AG04450 (cell line): ENCODE results near the gene COL4A4. TPM values are rescaled to one million over a fixed set of nuclear protein-coding genes. Genes with fewer than 3 reads are reported as not detected.

Experiments
- CTCF ChIA-PET: fragments of 300-600, 350-600 bp; formaldehyde crosslinking; extraction: SDS; loops from one replicate; lab custom pipeline; 2022; ENCODE audit warnings: antibody characterized with exemption, inconsistent platforms; lab: Charles Lee
- POLR2A ChIA-PET: fragments of 350-600 bp; formaldehyde crosslinking; extraction: SDS; loops from one replicate; lab custom pipeline; 2021; ENCODE audit warnings: antibody characterized with exemption, inconsistent platforms; lab: Yijun Ruan, JAX
- DNase-seq: peaks from one replicate; pipeline ENCODE4 v3.0.0-alpha.2; 2011; ENCODE audit warnings: low read depth, low spot score
- H3K27ac ChIP-seq: one replicate; pipeline ENCODE4 v1.5.1; 2012; ENCODE audit warnings: low read depth, low read length, control low read depth
- H3K27me3 ChIP-seq: one replicate; pipeline ENCODE4 v1.6.0; 2012; ENCODE audit warnings: low read length; ENCODE audit not compliant: control insufficient read depth, insufficient read depth
- H3K4me3 ChIP-seq: 2 replicates; pipeline ENCODE4 v1.5.1; 2011; ENCODE audit warnings: mild to moderate bottlenecking, low read depth, low read length, control low read depth
- H3K9me3 ChIP-seq: 2 replicates; pipeline ENCODE4 v1.5.1; 2012; ENCODE audit warnings: low read length; ENCODE audit not compliant: control insufficient read depth, insufficient read depth
- CTCF ChIP-seq: IDR thresholded peaks from 2 replicates; pipeline ENCODE4 v1.5.1; 2011; ENCODE audit warnings: low read depth, low read length, control low read depth, inconsistent platforms
- polyA plus RNA-seq: library from polyadenylated mRNA; depleted of rRNA; stranded (reverse); fragments of >200 nt; gene quantifications from 2 replicates; pipeline ENCODE4 v1.2.3, GENCODE V29; 2011

The COL4A4 gene
- polyA plus RNA-seq, 1 experiment = 0.06 TPM

DNA sequence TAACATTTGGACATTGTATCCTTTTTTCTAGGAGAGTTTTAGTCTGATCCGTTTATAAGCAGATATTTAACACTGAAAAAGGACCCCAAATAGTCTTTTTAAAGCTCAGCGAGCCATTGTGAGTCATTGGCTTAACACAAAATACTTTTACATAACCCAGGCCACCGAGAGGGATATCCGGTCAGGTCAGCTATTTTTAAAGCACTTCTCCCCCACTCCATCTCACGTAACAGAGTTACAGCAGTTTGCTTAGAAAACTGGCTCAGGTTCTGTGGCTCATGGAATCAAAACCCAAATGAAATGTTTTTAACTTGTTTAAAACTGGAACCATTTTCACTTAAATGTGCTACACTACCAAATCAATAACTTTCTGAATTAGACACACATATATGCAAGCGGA is 24.3 kb upstream of the COL4A4 start:
- TF ChIP-seq CTCF = no peak
- DNase-seq = no peak
- ChIA-PET POLR2A (no interaction called here), CTCF (interaction anchor here (0.6 to 1.4 kb wide), 2 partner anchors 38 to 50 kb away, joined by 5 to 6 read pairs; no protein-coding TSS in a partner anchor)
- H3K9me3 ChIP-seq = no peaks in the 10 kb centered on the region
- H3K27me3 ChIP-seq = no peaks in the 10 kb centered on the region
- no peak overlapping the region for H3K27ac ChIP-seq
- H3K4me3 ChIP-seq = no peak overlapping the region

GRCh38 chr2:227186751-227187150 is 22.7 kb upstream of the COL4A4 start:
- TF ChIP-seq CTCF = no peak
- ChIA-PET CTCF (no interaction called here), POLR2A (no interaction called here)
- Histone ChIP-seq H3K27ac (no peak overlapping the region), H3K4me3 (no peak overlapping the region), H3K9me3 (no peaks in the 10 kb centered on the region), H3K27me3 (no peaks in the 10 kb centered on the region)
- no peak for DNase-seq

DNA sequence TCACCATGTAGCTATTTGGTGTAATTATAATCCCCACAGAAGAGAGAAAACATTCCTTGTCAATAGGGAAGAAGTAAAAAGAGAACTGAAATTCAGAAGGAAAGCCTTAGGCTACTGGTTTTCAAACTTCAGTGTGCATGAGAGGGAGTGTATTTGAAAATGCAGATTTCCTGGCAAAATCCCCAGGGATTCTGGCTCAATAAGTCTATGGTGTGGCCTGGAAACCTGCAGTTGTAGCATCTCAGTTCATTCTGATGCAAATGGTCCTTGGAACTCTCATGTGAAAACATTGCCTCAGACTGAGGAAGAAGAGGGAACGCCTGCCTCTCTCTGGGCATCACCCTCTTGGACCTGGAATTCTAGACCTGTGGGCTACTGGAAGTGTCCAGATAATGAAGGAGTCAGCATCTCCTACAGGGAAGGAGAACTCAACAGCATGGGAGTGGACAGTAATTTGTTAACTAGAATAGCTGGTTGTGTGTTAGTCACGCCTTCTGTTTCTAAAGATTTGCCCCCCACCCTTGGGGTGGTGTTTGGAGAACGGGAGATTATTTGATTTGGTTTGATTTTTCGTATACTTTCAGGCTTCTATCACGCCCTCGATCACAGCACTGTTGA is 21.7 kb upstream of the COL4A4 start:
- no peak overlapping the region for H3K4me3 ChIP-seq
- no peak for TF ChIP-seq CTCF
- ChIA-PET CTCF (interaction anchor here (0.9 to 1.2 kb wide), 2 partner anchors 53 to 581 kb away, joined by 3 to 5 read pairs; no protein-coding TSS in a partner anchor), POLR2A (no interaction called here)
- DNase-seq = no peak
- no peak overlapping the region for H3K27ac ChIP-seq
- no peaks in the 10 kb centered on the region for H3K27me3 ChIP-seq
- no peaks in the 10 kb centered on the region for H3K9me3 ChIP-seq

GRCh38 chr2:227183657-227184367 is 19.8 kb upstream of the COL4A4 start:
- POLR2A ChIA-PET = no interaction called here
- Histone ChIP-seq H3K27me3 (no peaks in the 10 kb centered on the region), H3K27ac (no peak overlapping the region), H3K4me3 (no peak overlapping the region), H3K9me3 (no peaks in the 10 kb centered on the region)
- no peak for DNase-seq
- no peak for TF ChIP-seq CTCF
- CTCF ChIA-PET = no interaction called here

DNA sequence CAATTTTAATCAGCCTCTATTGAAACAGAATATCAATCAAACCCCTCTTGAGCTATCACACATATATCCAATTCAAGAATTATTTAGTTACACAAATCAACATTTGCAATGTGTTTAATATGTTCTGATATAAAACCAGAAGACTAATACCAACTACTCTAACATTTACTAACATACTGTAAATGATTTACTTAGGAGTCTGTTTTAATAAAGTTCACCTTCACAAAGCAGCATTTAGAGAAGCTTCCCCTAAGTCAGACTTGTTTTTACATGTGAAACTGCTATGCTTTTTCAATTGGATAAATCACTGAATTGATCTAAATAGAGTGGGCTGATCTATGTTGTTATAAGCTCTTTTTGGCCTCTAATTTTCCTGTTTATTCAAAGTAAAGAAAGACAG is 18.8 kb upstream of the COL4A4 start:
- POLR2A ChIA-PET = no interaction called here
- no peaks in the 10 kb centered on the region for H3K9me3 ChIP-seq
- H3K27ac ChIP-seq = no peak overlapping the region
- H3K27me3 ChIP-seq = no peaks in the 10 kb centered on the region
- no peak for DNase-seq
- TF ChIP-seq CTCF = no peak
- H3K4me3 ChIP-seq = no peak overlapping the region
- CTCF ChIA-PET = no interaction called here
